Trophoblast cell (in vitro differentiated cells and primary cell): ENCODE results near the gene TNS1.

Source experiments
- DNase-seq, 2 donors: peaks; one replicate each; pipeline ENCODE4 v3.0.0-alpha.2; 2016
- H2AFZ ChIP-seq: 2 replicates; pipeline ENCODE4 v1.6.1; 2013; ENCODE audit warnings: low read length, moderate library complexity, mild to moderate bottlenecking; ENCODE audit not compliant: insufficient read depth, poor library complexity
- H2AK5ac ChIP-seq: 2 replicates; pipeline ENCODE4 v1.6.1; 2013; ENCODE audit warnings: mild to moderate bottlenecking, low read length
- H2BK120ac ChIP-seq: 2 replicates; pipeline ENCODE4 v1.6.1; 2013; ENCODE audit warnings: low read length, mild to moderate bottlenecking, moderate library complexity; ENCODE audit not compliant: insufficient read depth, poor library complexity
- H2BK12ac ChIP-seq: 2 replicates; pipeline ENCODE4 v1.6.1; 2013; ENCODE audit warnings: mild to moderate bottlenecking, low read length, moderate library complexity
- H2BK5ac ChIP-seq: 2 replicates; pipeline ENCODE4 v1.6.1; 2013; ENCODE audit warnings: low read length, low read depth, moderate library complexity, mild to moderate bottlenecking; ENCODE audit not compliant: poor library complexity
- H3K14ac ChIP-seq: 2 replicates; pipeline ENCODE4 v1.6.1; 2013; ENCODE audit warnings: mild to moderate bottlenecking, low read length
- H3K18ac ChIP-seq: 2 replicates; pipeline ENCODE4 v1.6.1; 2013; ENCODE audit warnings: mild to moderate bottlenecking, low read length
- H3K23ac ChIP-seq: 2 replicates; pipeline ENCODE4 v1.6.1; 2013; ENCODE audit warnings: low read length
- H3K27ac ChIP-seq: 2 replicates; pipeline ENCODE4 v1.5.1; 2013; ENCODE audit warnings: low read depth, mild to moderate bottlenecking, inconsistent platforms, low read length, moderate library complexity
- H3K27me3 ChIP-seq: 2 replicates; pipeline ENCODE4 v1.6.1; 2013; ENCODE audit warnings: inconsistent platforms, mild to moderate bottlenecking, low read length, moderate library complexity; ENCODE audit not compliant: insufficient read depth
- H3K36me3 ChIP-seq, 2 experiments: 1 replicate in 1 of 2; 2 replicates in 1 of 2; pipeline ENCODE4 v1.6.1; 2013; ENCODE audit warnings: low read length in 2 of 2, mild to moderate bottlenecking in 2 of 2, moderate library complexity in 1 of 2; ENCODE audit not compliant: insufficient read depth in 2 of 2, control insufficient read depth in 1 of 2
- H3K4ac ChIP-seq: 2 replicates; pipeline ENCODE4 v1.6.1; 2013; ENCODE audit warnings: low read depth, mild to moderate bottlenecking, low read length, moderate library complexity
- H3K4me1 ChIP-seq, 2 experiments: 1 replicate in 1 of 2; 2 replicates in 1 of 2; pipeline ENCODE4 v1.6.1; 2013; ENCODE audit warnings: low read length in 2 of 2, mild to moderate bottlenecking in 2 of 2, moderate library complexity in 1 of 2; ENCODE audit not compliant: insufficient read depth in 2 of 2, control insufficient read depth in 1 of 2
- H3K4me2 ChIP-seq: 2 replicates; pipeline ENCODE4 v1.6.1; 2013; ENCODE audit warnings: inconsistent platforms, mild to moderate bottlenecking, low read length, moderate library complexity
- H3K4me3 ChIP-seq: 2 replicates; pipeline ENCODE4 v1.5.1; 2013; ENCODE audit warnings: mild to moderate bottlenecking, low read depth, low read length, inconsistent platforms
- H3K79me1 ChIP-seq: one replicate; pipeline ENCODE4 v1.6.1; 2013; ENCODE audit warnings: low read length
- H3K79me2 ChIP-seq: 2 replicates; pipeline ENCODE4 v1.6.1; 2013; ENCODE audit warnings: low read length, mild to moderate bottlenecking; ENCODE audit not compliant: control insufficient read depth, insufficient read depth, poor library complexity
- H3K9ac ChIP-seq: 2 replicates; pipeline ENCODE4 v1.6.1; 2013; ENCODE audit warnings: mild to moderate bottlenecking, low read length
- H3K9me3 ChIP-seq: 2 replicates; pipeline ENCODE4 v1.6.1; 2013; ENCODE audit warnings: low read depth, mild to moderate bottlenecking, control low read depth, inconsistent platforms, low read length; ENCODE audit not compliant: insufficient read depth
- H4K12ac ChIP-seq: 2 replicates; pipeline ENCODE4 v1.6.1; 2013; ENCODE audit warnings: low read depth, mild to moderate bottlenecking, low read length, moderate library complexity
- H4K8ac ChIP-seq: 2 replicates; pipeline ENCODE4 v1.6.1; 2013; ENCODE audit warnings: low read depth, mild to moderate bottlenecking, low read length, moderate library complexity
- H4K91ac ChIP-seq: one replicate; pipeline ENCODE4 v1.6.1; 2013; ENCODE audit warnings: low read depth, mild to moderate bottlenecking, low read length, moderate library complexity
- WGBS: extraction: QIAGEN DNeasy Blood & Tissue Kit; methylation state at CpG from one replicate; pipeline ENCODE4 v1.1.7; 2013; ENCODE audit warnings: missing lambda C conversion rate; ENCODE audit not compliant: insufficient read length, insufficient coverage; ENCODE audit errors: extremely low coverage; 5-methylcytosine and 5-hydroxymethylcytosine counted together

The TNS1 gene

GRCh38 chr2:217853961-217854360, 148.8 kb downstream of the TNS1 start:
- no CpG with 5 or more reads among the region's 3 CpGs for WGBS
- H3K27me3 ChIP-seq, result no peaks in the 10 kb centered on the region
- no peak overlapping the region for H3K27ac ChIP-seq
- no peak overlapping the region for H4K91ac ChIP-seq
- H2BK12ac ChIP-seq, result no peak overlapping the region
- no peak overlapping the region for H3K18ac ChIP-seq
- no peak overlapping the region for H2BK5ac ChIP-seq
- H4K8ac ChIP-seq, result no peak overlapping the region
- no peaks in the 10 kb centered on the region for H3K79me2 ChIP-seq
- H3K4me1 ChIP-seq, result peaks cover 7 to 9% of the 10 kb centered on the region in 2 experiments
- no peak overlapping the region for H3K14ac ChIP-seq
- no peak overlapping the region for H3K4me2 ChIP-seq
- H3K9me3 ChIP-seq, result no peaks in the 10 kb centered on the region
- H4K12ac ChIP-seq, result no peak overlapping the region
- H3K4me3 ChIP-seq, result no peak overlapping the region
- H2AK5ac ChIP-seq, result no peak overlapping the region
- H3K4ac ChIP-seq, result no peak overlapping the region
- H2BK120ac ChIP-seq, result no peak overlapping the region
- no peaks in the 10 kb centered on the region for H3K79me1 ChIP-seq
- H3K36me3 ChIP-seq, result no peaks in the 10 kb centered on the region
- no peak overlapping the region for H3K23ac ChIP-seq
- no peak overlapping the region for H2AFZ ChIP-seq
- H3K9ac ChIP-seq, result no peak overlapping the region
- no peak for DNase-seq

GRCh38 chr2:217853301-217853881, 149.4 kb downstream of the TNS1 start:
- Histone ChIP-seq H2BK120ac (no peak overlapping the region), H3K79me2 (no peaks in the 10 kb centered on the region), H3K23ac (no peak overlapping the region), H3K14ac (no peak overlapping the region), H3K9ac (no peak overlapping the region), H4K8ac (no peak overlapping the region), H2AK5ac (no peak overlapping the region), H3K4me2 (no peak overlapping the region), H4K12ac (no peak overlapping the region), H3K18ac (no peak overlapping the region), H2BK12ac (no peak overlapping the region), H3K9me3 (no peaks in the 10 kb centered on the region), H4K91ac (no peak overlapping the region), H3K4me3 (no peak overlapping the region), H2AFZ (no peak overlapping the region), H3K27me3 (no peaks in the 10 kb centered on the region), H3K79me1 (no peaks in the 10 kb centered on the region), H2BK5ac (no peak overlapping the region), H3K4me1 (peaks cover 7 to 8% of the 10 kb centered on the region in 2 experiments), H3K4ac (no peak overlapping the region), H3K27ac (no peak overlapping the region), H3K36me3 (no peaks in the 10 kb centered on the region)
- WGBS, result no CpG with 5 or more reads among the region's 6 CpGs
- peak in 1 of 2 donors; percentile 2 for DNase-seq

- H4K8ac ChIP-seq, result no peak overlapping the region
- no peaks in the 10 kb centered on the region for H3K27me3 ChIP-seq
- no peak overlapping the region for H4K12ac ChIP-seq
- no peaks in the 10 kb centered on the region for H3K9me3 ChIP-seq
- no peak overlapping the region for H3K18ac ChIP-seq
- no peaks in the 10 kb centered on the region for H3K79me2 ChIP-seq
- no peak overlapping the region for H3K23ac ChIP-seq
- H2BK5ac ChIP-seq, result no peak overlapping the region
- H3K4me1 ChIP-seq, result peaks cover 5 to 7% of the 10 kb centered on the region in 2 experiments
- no peak overlapping the region for H2AK5ac ChIP-seq
- no peak overlapping the region for H3K9ac ChIP-seq
- H2AFZ ChIP-seq, result no peak overlapping the region
- no peak for DNase-seq
- WGBS, result no CpG with 5 or more reads among the region's 9 CpGs
- no peaks in the 10 kb centered on the region for H3K36me3 ChIP-seq
- no peak overlapping the region for H3K4me3 ChIP-seq
- H2BK120ac ChIP-seq, result no peak overlapping the region
- H3K27ac ChIP-seq, result no peak overlapping the region
- no peak overlapping the region for H3K4me2 ChIP-seq
- no peak overlapping the region for H3K4ac ChIP-seq
- no peaks in the 10 kb centered on the region for H3K79me1 ChIP-seq
- H3K14ac ChIP-seq, result no peak overlapping the region
- H2BK12ac ChIP-seq, result no peak overlapping the region
- H4K91ac ChIP-seq, result no peak overlapping the region
These were observed 150.1 kb downstream of the TNS1 start for GRCh38 chr2:217852555-217853211.

- Histone ChIP-seq H3K9me3 (no peaks in the 10 kb centered on the region), H3K18ac (no peak overlapping the region), H3K4me1 (peaks cover 5 to 7% of the 10 kb centered on the region in 2 experiments), H3K23ac (no peak overlapping the region), H4K91ac (no peak overlapping the region), H3K14ac (no peak overlapping the region), H2BK12ac (no peak overlapping the region), H3K27ac (no peak overlapping the region), H4K12ac (no peak overlapping the region), H2BK5ac (no peak overlapping the region), H3K27me3 (no peaks in the 10 kb centered on the region), H3K9ac (no peak overlapping the region), H3K79me1 (no peaks in the 10 kb centered on the region), H3K4me2 (no peak overlapping the region), H2AK5ac (no peak overlapping the region), H3K4me3 (no peak overlapping the region), H3K4ac (no peak overlapping the region), H3K36me3 (no peaks in the 10 kb centered on the region), H2BK120ac (no peak overlapping the region), H2AFZ (no peak overlapping the region), H3K79me2 (no peaks in the 10 kb centered on the region), H4K8ac (no peak overlapping the region)
- DNase-seq, result no peak
- WGBS, result no CpG with 5 or more reads among the region's 2 CpGs
These were observed 151.4 kb downstream of the TNS1 start for GRCh38 chr2:217851191-217852020.
